ENCODE measurements around the gene PA2G4.

The PA2G4 gene

DNA sequence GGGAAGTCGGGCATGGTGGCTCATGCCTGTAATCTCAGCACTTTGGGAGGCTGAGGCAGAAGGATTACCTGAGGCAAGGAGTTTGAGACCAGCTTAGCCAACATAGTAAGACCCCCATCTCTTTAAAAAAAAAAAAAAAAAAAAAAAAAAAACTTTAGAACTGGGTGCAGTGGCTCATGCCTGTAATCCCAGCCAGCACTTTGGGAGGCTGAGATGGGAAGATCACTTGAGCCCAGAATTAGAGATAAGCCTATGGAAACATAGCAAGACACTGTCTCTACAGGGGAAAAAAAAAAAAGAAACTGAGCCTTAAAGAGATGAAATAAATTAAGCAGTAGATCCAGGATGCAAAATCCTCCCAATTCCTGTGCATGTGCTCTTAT lies 1.7 kb upstream of the PA2G4 start:
- Histone ChIP-seq H3K4me3 (ENCODE audit: low read depth in 1 of 2, low read length in 1 of 2) (no peak overlapping the region), H3K27me3 (peaks cover 3% of the 10 kb centered on the region), H3K27ac (no peak overlapping the region), H3K4me1 (ENCODE audit: control insufficient read depth in 1 of 2, insufficient read depth in 1 of 2, low read depth in 1 of 2, low read length in 1 of 2) (peaks cover 16 to 21% of the 10 kb centered on the region in 2 experiments), H3K36me3 (peaks cover 3% of the 10 kb centered on the region), H3K9me3 (no peaks in the 10 kb centered on the region)
- TF ChIP-seq CTCF (IDR thresholded peaks at IDR 0.05) = no peak

DNA sequence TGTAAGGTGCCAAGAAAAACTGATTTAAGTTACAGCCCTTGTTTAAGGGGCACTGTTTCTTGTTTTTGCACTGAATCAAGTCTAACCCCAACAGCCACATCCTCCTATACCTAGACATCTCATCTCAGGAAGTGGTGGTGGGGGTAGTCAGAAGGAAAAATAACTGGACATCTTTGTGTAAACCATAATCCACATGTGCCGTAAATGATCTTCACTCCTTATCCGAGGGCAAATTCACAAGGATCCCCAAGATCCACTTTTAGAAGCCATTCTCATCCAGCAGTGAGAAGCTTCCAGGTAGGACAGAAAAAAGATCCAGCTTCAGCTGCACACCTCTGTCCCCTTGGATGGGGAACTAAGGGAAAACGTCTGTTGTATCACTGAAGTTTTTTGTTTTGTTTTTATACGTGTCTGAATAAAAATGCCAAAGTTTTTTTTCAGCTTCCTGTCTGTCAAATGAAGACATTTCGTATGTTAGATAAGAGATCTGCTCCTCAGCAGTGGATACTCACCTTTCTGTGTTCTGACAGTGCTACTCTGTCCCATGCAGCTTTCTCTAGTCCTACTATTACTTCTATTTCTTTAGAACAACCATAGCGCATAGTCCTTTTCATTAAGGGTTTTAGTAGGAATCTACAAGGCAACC lies 1.2 kb upstream of the PA2G4 start:
- peak overlapping the region; percentile 83 for H3K27ac ChIP-seq

GRCh38 chr12:56103823-56104108 lies 593 bp upstream of the PA2G4 start:
- Histone ChIP-seq H3K4me3 (ENCODE audit: low read depth in 1 of 2, low read length in 1 of 2) (peak overlapping the region; percentile 73 to 93), H3K27ac (peak overlapping the region; percentile 83), H3K36me3 (peaks cover 8% of the 10 kb centered on the region), H3K9me3 (no peaks in the 10 kb centered on the region), H3K4me1 (ENCODE audit: control insufficient read depth in 1 of 2, insufficient read depth in 1 of 2, low read depth in 1 of 2, low read length in 1 of 2) (peaks cover 16 to 21% of the 10 kb centered on the region in 2 experiments), H3K27me3 (no peaks in the 10 kb centered on the region)
- TF ChIP-seq CTCF (IDR thresholded peaks at IDR 0.05) = no peak

More for the DNA sequence above, 1.2 kb upstream of the PA2G4 start:
- no peak for TF ChIP-seq CTCF (IDR thresholded peaks at IDR 0.05)
- Histone ChIP-seq H3K9me3 (no peaks in the 10 kb centered on the region), H3K36me3 (peaks cover 3% of the 10 kb centered on the region), H3K4me3 (ENCODE audit: low read depth in 1 of 2, low read length in 1 of 2) (peak overlapping the region; percentile 73 to 93), H3K4me1 (ENCODE audit: control insufficient read depth in 1 of 2, insufficient read depth in 1 of 2, low read depth in 1 of 2, low read length in 1 of 2) (peaks cover 16 to 21% of the 10 kb centered on the region in 2 experiments), H3K27me3 (no peaks in the 10 kb centered on the region)

DNA sequence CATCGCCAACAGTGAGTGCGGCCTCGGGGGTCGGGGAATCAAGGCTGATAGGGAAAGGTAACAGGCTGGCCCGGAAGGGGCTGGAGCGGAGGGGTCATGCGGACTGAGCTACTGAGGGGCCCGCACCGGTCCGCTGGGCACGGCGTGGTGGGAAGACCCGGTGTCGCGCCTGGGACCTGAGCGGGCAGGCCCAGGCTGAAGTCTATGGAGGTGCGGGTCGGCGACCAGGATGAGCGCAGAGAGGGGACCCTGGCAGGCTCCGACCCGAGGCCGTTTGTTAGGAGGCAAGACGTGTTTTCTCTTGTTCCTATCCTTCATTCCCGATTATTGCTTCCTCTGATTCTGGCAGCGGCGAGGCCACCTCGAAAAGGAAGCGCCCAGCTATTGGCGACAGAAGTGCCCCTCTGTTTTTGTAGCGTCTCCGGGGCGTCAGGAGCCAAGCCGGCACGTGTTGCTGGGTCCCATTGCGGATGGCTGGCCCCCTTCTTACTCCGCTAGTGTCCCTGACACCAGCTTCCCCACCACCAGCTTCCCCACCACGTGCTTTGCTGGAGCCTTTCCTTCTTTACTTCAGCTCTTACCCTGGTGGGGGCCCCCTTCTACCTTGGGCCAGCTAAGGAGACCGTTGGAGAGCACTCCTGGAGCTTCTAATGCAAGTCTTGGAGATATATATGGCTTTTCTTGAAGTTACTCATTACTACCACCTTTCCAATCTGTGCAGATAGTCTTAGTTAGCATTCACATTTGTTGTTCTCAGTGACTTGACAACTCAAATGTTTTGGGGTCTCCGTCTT lies 653 bp downstream of the PA2G4 start:
- Histone ChIP-seq H3K27ac (peak overlapping the region; percentile 83), H3K9me3 (no peaks in the 10 kb centered on the region), H3K27me3 (no peaks in the 10 kb centered on the region), H3K36me3 (peaks cover 14% of the 10 kb centered on the region), H3K4me1 (ENCODE audit: control insufficient read depth in 1 of 2, insufficient read depth in 1 of 2, low read depth in 1 of 2, low read length in 1 of 2) (peaks cover 16 to 21% of the 10 kb centered on the region in 2 experiments), H3K4me3 (ENCODE audit: low read depth in 1 of 2, low read length in 1 of 2) (peak overlapping the region; percentile 73 to 93)
- no peak for TF ChIP-seq CTCF (IDR thresholded peaks at IDR 0.05)

DNA sequence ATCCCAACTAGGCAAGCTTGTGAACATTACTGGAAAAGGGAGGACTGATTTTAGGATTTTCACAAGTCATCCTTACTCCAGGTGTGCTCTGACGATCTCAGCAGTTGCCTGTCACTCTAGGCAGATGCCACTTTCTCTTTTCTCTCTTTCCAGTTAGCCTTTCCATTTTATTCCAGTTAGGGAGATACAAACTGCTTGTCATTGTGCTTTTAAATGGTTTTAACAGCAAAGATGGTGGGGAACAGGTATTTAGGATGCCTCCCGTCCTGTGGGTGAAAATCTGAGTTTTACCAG lies 1.2 kb downstream of the PA2G4 start:
- TF ChIP-seq CTCF (IDR thresholded peaks at IDR 0.05) = no peak
- H3K27ac ChIP-seq = no peak overlapping the region
- peaks cover 16 to 21% of the 10 kb centered on the region in 2 experiments for H3K4me1 ChIP-seq (ENCODE audit: control insufficient read depth in 1 of 2, insufficient read depth in 1 of 2, low read depth in 1 of 2, low read length in 1 of 2)
- peak overlapping the region; percentile 73 to 93 for H3K4me3 ChIP-seq (ENCODE audit: low read depth in 1 of 2, low read length in 1 of 2)
- no peaks in the 10 kb centered on the region for H3K27me3 ChIP-seq
- peaks cover 20% of the 10 kb centered on the region for H3K36me3 ChIP-seq
- no peaks in the 10 kb centered on the region for H3K9me3 ChIP-seq
